MCF 10A (cell line): ENCODE measurements around the gene OTX1. TPM values are rescaled to one million over a fixed set of nuclear protein-coding genes. Genes with fewer than 3 reads are reported as not detected.
"Not testable (repeated sequence)": the region's sequence is repeated elsewhere in the genome, so short reads cannot be mapped to it uniquely, and the experiment has no call there.

Experiments
- BruUV-seq: library from RNA; stranded (reverse); fragments of 400-500 nt; replicated peaks from 2 replicates; lab custom pipeline; 2021; lab: Mats Ljungman, UMichigan
- CTCF ChIA-PET: fragments of 300-600 bp; sonication (Branson Sonifier 250); formaldehyde crosslinking; extraction: SDS; loops from one replicate; lab custom pipeline; 2021; ENCODE audit warnings: antibody characterized with exemption, inconsistent platforms; lab: Yijun Ruan, JAX
- POLR2A ChIA-PET: fragments of 300-600, 350-650 bp; sonication (Branson Sonifier 250); formaldehyde crosslinking; extraction: SDS; loops from one replicate; lab custom pipeline; 2020; ENCODE audit warnings: antibody characterized with exemption, inconsistent platforms; lab: Yijun Ruan, JAX
- DNase-seq: peaks from one replicate; pipeline ENCODE4 v3.0.0-alpha.2; 2018; ENCODE audit not compliant: unreplicated experiment
- H3K27ac Mint-ChIP-seq: one replicate; pipeline ENCODE4 v1.8.0; 2022; ENCODE audit warnings: mild to moderate bottlenecking, low read depth, mixed read lengths; ENCODE audit not compliant: unreplicated experiment
- H3K27me3 Mint-ChIP-seq: one replicate; pipeline ENCODE4 v1.8.0; 2022; ENCODE audit warnings: mixed read lengths; ENCODE audit not compliant: insufficient read depth, unreplicated experiment
- H3K36me3 Mint-ChIP-seq: one replicate; pipeline ENCODE4 v1.8.0; 2022; ENCODE audit warnings: mild to moderate bottlenecking, moderate library complexity, mixed read lengths; ENCODE audit not compliant: insufficient read depth, unreplicated experiment
- H3K4me1 Mint-ChIP-seq: one replicate; pipeline ENCODE4 v1.8.0; 2022; ENCODE audit warnings: mixed read lengths; ENCODE audit not compliant: insufficient read depth, unreplicated experiment
- H3K4me3 Mint-ChIP-seq: one replicate; pipeline ENCODE4 v1.8.0; 2022; ENCODE audit warnings: mild to moderate bottlenecking, moderate library complexity, mixed read lengths; ENCODE audit not compliant: unreplicated experiment
- H3K9me3 Mint-ChIP-seq: one replicate; pipeline ENCODE4 v1.8.0; 2022; ENCODE audit warnings: mixed read lengths; ENCODE audit not compliant: unreplicated experiment
- CTCF ChIP-seq: fragments of 200-600 bp; IDR thresholded peaks from one replicate; pipeline ENCODE4 v1.8.0; 2022; ENCODE audit warnings: antibody characterized with exemption, mild to moderate bottlenecking; ENCODE audit not compliant: unreplicated experiment
- intact Hi-C: fragments of 100-400 bp; cut with micrococcal nuclease; formaldehyde crosslinking; loops from 2 replicates; pipeline ENCODE4 v1.14.1; 2022
- total RNA-seq: library from RNA; stranded (reverse); gene quantifications from 2 replicates; pipeline ENCODE4 v1.2.3, GENCODE V29; 2022

OTX1 gene
- total RNA-seq, 1 experiment from 2014 or later: 1.4 TPM

- DNase-seq: no peak
- TF ChIP-seq CTCF: no peak
- no peaks in the 10 kb centered on the region for H3K4me1 Mint-ChIP-seq
- H3K36me3 Mint-ChIP-seq: peaks cover 17% of the 10 kb centered on the region
- H3K9me3 Mint-ChIP-seq: no peaks in the 10 kb centered on the region
- no peak overlapping the region for H3K4me3 Mint-ChIP-seq
- BruUV-seq: no TSS peak
- no peaks in the 10 kb centered on the region for H3K27me3 Mint-ChIP-seq
- intact Hi-C loops: no loop called here
- H3K27ac Mint-ChIP-seq: no peak overlapping the region
- ChIA-PET POLR2A (interaction anchor here (0.5 kb wide), 1 partner anchor 24 kb away, joined by 4 read pairs; no protein-coding TSS in a partner anchor), CTCF (interaction anchor here (1.1 to 3.8 kb wide), 2 partner anchors 11 to 226 kb away, joined by 3 to 24 read pairs; no protein-coding TSS in a partner anchor)
Measured at GRCh38 chr2:63013438-63013837, 37.2 kb upstream of the OTX1 start.

- intact Hi-C loops: no loop called here
- CTCF ChIA-PET: interaction anchor here (0.6 to 3.8 kb wide), 3 partner anchors 9 to 29 kb away, joined by 3 to 24 read pairs (median 3); no protein-coding TSS in a partner anchor
- H3K27ac Mint-ChIP-seq: no peak overlapping the region
- no peaks in the 10 kb centered on the region for H3K27me3 Mint-ChIP-seq
- BruUV-seq: no TSS peak
- H3K36me3 Mint-ChIP-seq: peaks cover 21% of the 10 kb centered on the region
- H3K4me3 Mint-ChIP-seq: no peak overlapping the region
- DNase-seq: no peak
- POLR2A ChIA-PET: no interaction called here
- H3K4me1 Mint-ChIP-seq: no peaks in the 10 kb centered on the region
- TF ChIP-seq CTCF: no peak
- H3K9me3 Mint-ChIP-seq: no peaks in the 10 kb centered on the region
Measured at GRCh38 chr2:63015389-63015788, 35.2 kb upstream of the OTX1 start.

GRCh38 chr2:63018439-63018838, 32.2 kb upstream of the OTX1 start:
- no peak for DNase-seq
- no TSS peak for BruUV-seq
- ChIA-PET CTCF (interaction anchor here (1.0 kb wide), 1 partner anchor 34 kb away, joined by 3 read pairs; no protein-coding TSS in a partner anchor), POLR2A (interaction anchor here (0.6 to 1.2 kb wide), 2 partner anchors 13 to 1255 kb away, joined by 3 to 4 read pairs; no protein-coding TSS in a partner anchor)
- H3K4me1 Mint-ChIP-seq: peaks cover 2% of the 10 kb centered on the region
- no peaks in the 10 kb centered on the region for H3K27me3 Mint-ChIP-seq
- no peaks in the 10 kb centered on the region for H3K9me3 Mint-ChIP-seq
- H3K27ac Mint-ChIP-seq: no peak overlapping the region
- intact Hi-C loops: no loop called here
- H3K36me3 Mint-ChIP-seq: peaks cover 30% of the 10 kb centered on the region
- no peak for TF ChIP-seq CTCF
- H3K4me3 Mint-ChIP-seq: no peak overlapping the region

GRCh38 chr2:63019686-63020085, 30.9 kb upstream of the OTX1 start:
- CTCF ChIA-PET: interaction anchor here (0.6 kb wide), 1 partner anchor 10 kb away, joined by 3 read pairs; no protein-coding TSS in a partner anchor
- H3K9me3 Mint-ChIP-seq, H3K27ac Mint-ChIP-seq, H3K27me3 Mint-ChIP-seq, POLR2A ChIA-PET, H3K4me1 Mint-ChIP-seq, BruUV-seq, H3K4me3 Mint-ChIP-seq, DNase-seq: not testable (repeated sequence)
- peaks cover 34% of the 10 kb centered on the region for H3K36me3 Mint-ChIP-seq
- intact Hi-C loops: loop anchor here (10.0 kb wide), 1 partner anchor 565 kb away; no protein-coding TSS in a partner anchor
